ENCODE data around the gene PRPF39. TPM values are rescaled to one million over a fixed set of nuclear protein-coding genes. Genes with fewer than 3 reads are reported as not detected.

The PRPF39 gene
- total and polyA plus RNA-seq, 10 of the 15 experiments (the other 5 are each of a cell fraction or from before 2014, with no cell fraction given), result 22.1 to 91.7 (median 36.9) TPM

GRCh38 chr14:45112896-45113781 lies 29.2 kb downstream of the PRPF39 start (continued):
- TF ChIP-seq NKRF (conservative IDR thresholded peaks at IDR 0.05), result no peak

GRCh38 chr14:45114327-45114726 lies 30.4 kb downstream of the PRPF39 start:
- no peak overlapping the region for H2AFZ ChIP-seq (ENCODE audit: control insufficient read depth, low read depth, low read length)
- no peak overlapping the region for H3K9ac ChIP-seq (ENCODE audit: control insufficient read depth, insufficient read depth, low read length)
- no peaks in the 10 kb centered on the region for H3K27me3 ChIP-seq (replicated peaks in 1 of 2; ENCODE audit: control insufficient read depth in 2 of 2, insufficient read depth in 2 of 2, low read length in 1 of 2)
- H3K4me2 ChIP-seq (ENCODE audit: control insufficient read depth, insufficient read depth), result no peak overlapping the region
- no peak for ATAC-seq
- BruUV-seq (replicated peaks), result no TSS peak
- CTCF ChIA-PET, result interaction anchor here (0.6 to 1.9 kb wide), 5 partner anchors 9 to 154 kb away, joined by 3 to 4 read pairs (median 3); no protein-coding TSS in a partner anchor
- no peaks in the 10 kb centered on the region for H3K9me3 ChIP-seq (replicated peaks; ENCODE audit: control insufficient read depth, insufficient read depth, low read length)
- in situ Hi-C loops (cut with MboI) (no loop called here), intact Hi-C loops (cut with micrococcal nuclease; ENCODE audit: unreplicated experiment) (no loop called here)
- DNase-seq (ENCODE audit: low read depth, low spot score), result no peak
- no peak overlapping the region for H3K27ac ChIP-seq (ENCODE audit: control insufficient read depth, insufficient read depth)
- SMC1A ChIA-PET (ENCODE audit: uncharacterized antibody, unreplicated experiment), result interaction anchor here (1.0 to 1.9 kb wide), 2 partner anchors 8 to 15 kb away, joined by 4 to 7 read pairs; no protein-coding TSS in a partner anchor
- FAIRE-seq, result no peak
- WGBS (ENCODE audit: insufficient coverage, insufficient replicate concordance, low lambda C conversion rate, missing lambda C conversion rate), result 76% methylated on average over 3 of the region's 3 CpGs
- H4K20me1 ChIP-seq (ENCODE audit: control insufficient read depth, insufficient read depth), result no peaks in the 10 kb centered on the region
- RAD21 ChIA-PET (ENCODE audit: unreplicated experiment), result no interaction called here
- H3K36me3 ChIP-seq (ENCODE audit: control insufficient read depth in 2 of 2, insufficient read depth in 2 of 2, low read length in 1 of 2), result peaks cover 5 to 54% of the 10 kb centered on the region in 2 experiments
- no peaks in the 10 kb centered on the region for H3K79me2 ChIP-seq (ENCODE audit: control insufficient read depth, insufficient read depth, low read length)
- TF ChIP-seq FOXM1 (IDR thresholded peaks at IDR 0.05; ENCODE audit: low read depth, low read length), result no peak
- POLR2A ChIA-PET, result no interaction called here
- H3K4me1 ChIP-seq (ENCODE audit: control insufficient read depth, insufficient read depth, low read length), result no peaks in the 10 kb centered on the region
- no peak overlapping the region for H3K4me3 ChIP-seq
